ENCODE data around the gene UBE2D1.

GRCh38 chr10:58311026-58311425 is 23.8 kb upstream of the UBE2D1 start:
- TF ChIP-seq POLR2AphosphoS5 (IDR thresholded peaks at IDR 0.05; ENCODE audit: low read depth, low read length) (no peak), TAF1 (IDR thresholded peaks at IDR 0.05; ENCODE audit: borderline replicate concordance, low read depth, low read length) (no peak)

Measured in GM12892 (cell line).